Erythroblast (primary cell): ENCODE data around the gene B3GNT3.
"Not testable (repeated sequence)": the region's sequence is repeated elsewhere in the genome, so short reads cannot be mapped to it uniquely, and the experiment has no call there.

Experiments used
- DNase-seq, 2 experiments: peaks; one replicate each; lab custom pipeline; 2025; lab: John Stamatoyannopoulos, UW
- GATA1 ChIP-seq: IDR thresholded peaks from 2 replicates; pipeline ENCODE4 v1.6.1; 2011; ENCODE audit warnings: low read depth, mild to moderate bottlenecking, control low read depth, low read length, moderate library complexity
- POLR2A ChIP-seq: IDR thresholded peaks from 2 replicates; pipeline ENCODE4 v1.6.1; 2011; ENCODE audit warnings: mild to moderate bottlenecking, low read length

Gene B3GNT3

DNA sequence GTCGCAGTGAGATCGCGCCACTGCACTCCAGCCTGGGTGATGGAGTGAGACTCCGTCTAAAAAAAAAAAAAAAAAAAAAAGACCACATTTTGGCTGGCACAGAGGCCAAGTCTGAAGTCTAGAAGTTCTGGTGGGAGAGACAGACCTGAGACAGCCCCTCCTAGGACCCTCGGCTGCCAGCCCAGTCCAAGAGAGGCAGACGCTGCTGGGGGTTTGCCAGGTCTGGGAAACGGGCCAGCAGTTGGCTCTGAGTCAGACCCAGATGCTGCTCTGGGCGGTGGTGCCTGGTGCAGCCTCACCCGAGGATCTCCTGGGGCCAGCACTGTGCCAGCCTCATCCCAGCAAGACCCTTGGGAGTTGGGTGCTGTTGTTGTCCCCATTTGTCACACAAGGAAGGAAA lies 37.8 kb upstream of the B3GNT3 start:
- no peak for TF ChIP-seq POLR2A
- no peak for TF ChIP-seq GATA1
- DNase-seq, result no peak

DNA sequence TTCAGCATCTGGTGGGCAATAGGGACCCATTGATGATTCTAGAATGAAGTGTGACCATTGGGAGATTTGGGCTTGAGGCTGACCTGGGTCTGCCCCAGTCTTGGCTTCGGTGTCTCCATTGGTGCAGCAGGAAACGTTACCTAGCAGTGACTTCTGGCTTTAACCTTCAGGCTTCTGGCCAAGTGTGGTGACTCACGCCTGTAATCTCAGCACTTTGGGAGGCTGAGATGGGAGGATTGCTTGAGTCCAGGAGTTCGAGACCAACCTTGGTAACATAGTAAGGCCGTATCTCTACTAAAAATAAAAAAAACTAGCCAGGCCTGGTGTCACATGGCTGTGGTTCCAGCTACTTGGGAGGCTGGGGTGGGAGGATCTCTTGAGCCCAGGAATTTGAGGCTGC lies 36.4 kb upstream of the B3GNT3 start:
- no peak for DNase-seq
- no peak for TF ChIP-seq POLR2A
- TF ChIP-seq GATA1, result no peak

GRCh38 chr19:17761148-17761547 lies 33.8 kb upstream of the B3GNT3 start:
- no peak for TF ChIP-seq GATA1
- TF ChIP-seq POLR2A, result no peak
- no peak for DNase-seq

DNA sequence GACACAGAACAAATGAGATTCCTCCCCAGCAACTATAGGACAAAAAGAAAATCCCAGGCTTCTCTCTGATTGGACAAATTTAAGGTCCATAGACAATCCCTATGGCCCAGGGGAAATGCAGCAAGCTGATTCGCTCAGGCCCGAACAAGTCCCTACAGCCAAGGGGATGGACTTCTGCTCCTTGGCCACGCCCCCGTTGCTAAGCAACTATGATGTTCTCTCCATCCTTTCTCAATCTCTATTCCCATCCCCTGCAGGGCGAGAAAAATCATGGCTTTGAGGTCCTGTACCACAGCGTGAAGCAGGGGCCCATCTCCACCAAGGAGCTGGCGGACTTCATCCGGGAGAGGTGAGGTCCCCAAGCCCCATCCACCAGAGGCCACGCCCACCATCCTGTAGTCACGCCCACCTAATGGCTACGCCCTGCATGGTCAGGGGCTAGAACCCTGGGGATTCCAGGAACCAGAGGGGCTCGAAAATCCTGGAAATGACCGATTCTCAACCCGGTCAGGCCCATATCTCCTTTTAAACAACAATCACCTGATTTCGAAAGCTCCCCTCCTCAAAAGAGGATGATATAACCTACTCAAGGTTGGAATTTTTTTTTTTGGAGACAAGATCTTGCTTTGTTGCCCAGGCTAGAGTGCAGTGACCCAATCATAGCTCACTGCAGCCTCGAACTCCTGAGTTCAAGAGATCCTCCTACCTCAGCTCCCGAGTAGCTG lies 32.3 kb upstream of the B3GNT3 start:
- DNase-seq, result peak in 1 of 2 experiments; percentile 28
- TF ChIP-seq GATA1 (no peak), POLR2A (no peak)

DNA sequence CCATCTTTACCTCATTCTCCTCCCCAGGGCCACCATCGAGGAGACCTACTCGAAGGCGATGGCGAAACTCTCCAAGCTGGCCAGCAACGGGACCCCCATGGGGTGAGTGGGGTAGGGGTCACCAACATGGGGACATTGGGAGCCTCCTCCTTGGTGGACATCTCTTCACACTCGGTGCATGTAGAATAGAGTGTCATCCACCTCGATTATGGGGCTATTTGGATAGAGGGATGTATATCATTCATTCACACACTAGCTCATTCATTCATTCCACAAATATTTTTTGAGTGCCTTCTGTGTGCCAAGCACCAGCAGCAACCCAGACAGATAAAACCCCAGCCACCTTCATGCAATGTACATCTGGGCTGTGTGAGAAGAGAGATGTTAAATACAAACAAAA lies 30.6 kb upstream of the B3GNT3 start:
- TF ChIP-seq GATA1, result no peak
- no peak for TF ChIP-seq POLR2A
- no peak for DNase-seq

DNA sequence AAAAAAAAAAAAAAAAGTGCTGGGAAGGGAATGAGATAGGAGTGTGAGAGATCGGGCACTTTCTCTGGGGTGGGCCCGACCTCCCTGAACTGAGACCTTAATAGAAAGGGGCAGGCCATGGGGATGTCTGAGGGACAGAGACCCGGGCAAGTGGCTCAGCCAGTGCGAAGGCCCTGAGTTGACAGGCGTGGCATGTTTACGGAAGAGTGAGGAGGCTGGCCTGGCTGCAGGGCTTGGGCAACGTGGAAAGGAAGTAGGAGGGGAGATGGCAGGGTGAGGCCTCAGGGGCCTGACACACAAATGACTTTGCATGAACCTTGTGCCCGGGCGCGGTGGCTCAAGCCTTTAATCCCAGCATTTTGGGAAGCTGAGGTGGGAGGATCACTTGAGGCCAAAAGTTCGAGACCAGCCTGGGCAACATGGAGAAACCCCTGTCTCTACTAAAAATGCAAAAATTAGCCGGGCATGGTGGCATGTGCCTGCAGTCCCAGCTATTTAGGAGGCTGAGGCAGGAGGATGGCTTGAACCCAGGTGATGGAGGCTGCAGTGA lies 29.8 kb upstream of the B3GNT3 start:
- TF ChIP-seq GATA1, result no peak
- no peak for TF ChIP-seq POLR2A
- DNase-seq, result peak in 1 of 2 experiments; percentile 41

DNA sequence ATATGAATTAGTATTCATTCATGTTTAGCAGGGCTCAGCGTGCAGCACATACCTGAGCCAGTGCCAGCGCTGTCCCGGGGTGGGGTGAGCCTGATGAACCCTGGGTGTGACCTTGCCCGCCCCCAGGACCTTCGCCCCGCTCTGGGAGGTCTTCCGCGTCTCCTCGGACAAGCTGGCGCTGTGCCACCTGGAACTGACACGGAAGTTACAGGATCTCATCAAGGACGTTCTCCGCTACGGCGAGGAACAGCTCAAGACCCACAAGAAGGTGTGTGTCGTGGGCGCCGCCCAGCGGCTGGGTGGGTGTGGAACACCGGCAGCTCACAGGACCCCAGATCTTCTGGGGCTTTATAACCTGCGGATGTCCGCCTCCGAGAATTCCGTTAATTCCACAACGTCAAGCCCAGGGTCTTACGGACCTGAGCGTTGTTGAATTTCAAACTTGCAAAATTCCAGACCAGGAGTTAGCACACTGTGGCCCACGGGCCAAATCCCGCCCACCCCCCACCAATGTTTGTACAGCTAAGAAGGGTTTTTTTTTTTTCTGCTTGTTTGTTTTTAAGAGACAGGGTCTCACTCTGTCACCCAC lies 28.3 kb upstream of the B3GNT3 start:
- peak; percentile 76 to 80 for DNase-seq

GRCh38 chr19:17767559-17767958 lies 27.4 kb upstream of the B3GNT3 start:
- TF ChIP-seq GATA1, result no peak
- no peak for TF ChIP-seq POLR2A
- DNase-seq, result no peak

More for the DNA sequence above, 28.3 kb upstream of the B3GNT3 start:
- no peak for TF ChIP-seq POLR2A
- no peak for TF ChIP-seq GATA1

GRCh38 chr19:17770613-17771012 lies 24.3 kb upstream of the B3GNT3 start:
- DNase-seq, result no peak
- TF ChIP-seq GATA1 (no peak), POLR2A (no peak)

DNA sequence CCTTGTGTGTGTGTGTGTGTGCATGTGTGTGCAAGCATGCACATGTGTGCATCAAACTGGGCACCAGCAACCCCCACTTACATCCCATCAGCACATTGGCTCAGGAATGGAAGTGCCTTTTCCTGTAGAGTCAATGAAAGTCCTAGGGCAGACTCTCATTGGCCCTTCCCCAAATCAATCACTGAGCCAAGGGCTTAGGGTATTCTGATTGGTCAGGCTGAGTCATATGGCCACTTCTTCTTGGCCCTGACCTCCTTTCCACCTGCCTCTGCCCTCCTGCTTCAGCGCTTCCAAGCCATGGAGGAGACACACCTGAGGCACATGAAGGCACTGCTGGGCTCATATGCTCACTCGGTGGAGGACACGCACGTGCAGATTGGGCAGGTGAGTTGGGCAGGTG lies 22.8 kb upstream of the B3GNT3 start:
- DNase-seq, result peak in 1 of 2 experiments; percentile 31
- no peak for TF ChIP-seq GATA1
- no peak for TF ChIP-seq POLR2A

DNA sequence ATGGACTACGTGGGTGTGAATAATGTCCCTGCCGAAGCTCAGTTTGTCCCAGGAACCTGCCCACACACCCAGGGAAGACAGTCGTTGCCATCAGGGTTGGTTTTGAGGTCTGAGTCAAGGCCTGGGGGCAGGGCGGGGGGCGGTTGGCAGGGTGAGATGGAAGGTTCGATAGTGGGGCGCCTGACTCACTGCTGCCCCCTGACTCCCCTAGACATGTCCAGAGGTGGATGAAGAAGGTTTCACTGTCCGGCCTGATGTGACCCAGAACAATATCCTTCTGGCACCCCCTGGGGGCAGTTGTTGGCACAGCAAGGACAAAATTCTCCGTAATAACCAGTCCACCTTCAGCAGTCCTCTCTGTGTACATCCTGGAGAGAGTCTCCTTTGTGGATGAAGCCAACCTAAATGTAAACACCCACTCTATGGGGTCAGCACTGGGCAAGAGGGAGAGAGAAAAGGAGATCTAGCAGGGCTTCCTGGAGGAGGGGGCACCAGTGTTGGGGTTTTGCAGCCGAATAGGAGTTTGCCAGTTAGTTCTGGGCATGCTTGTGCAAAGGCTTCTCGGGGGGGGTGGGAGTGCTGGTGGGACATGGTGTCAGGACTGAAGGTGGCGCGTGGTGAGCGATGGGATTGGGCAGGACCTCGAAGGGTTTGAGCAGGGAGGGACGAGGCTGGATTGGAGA lies 19.6 kb upstream of the B3GNT3 start:
- no peak for TF ChIP-seq POLR2A
- TF ChIP-seq GATA1, result no peak
- peak in 1 of 2 experiments; percentile 58 for DNase-seq

DNA sequence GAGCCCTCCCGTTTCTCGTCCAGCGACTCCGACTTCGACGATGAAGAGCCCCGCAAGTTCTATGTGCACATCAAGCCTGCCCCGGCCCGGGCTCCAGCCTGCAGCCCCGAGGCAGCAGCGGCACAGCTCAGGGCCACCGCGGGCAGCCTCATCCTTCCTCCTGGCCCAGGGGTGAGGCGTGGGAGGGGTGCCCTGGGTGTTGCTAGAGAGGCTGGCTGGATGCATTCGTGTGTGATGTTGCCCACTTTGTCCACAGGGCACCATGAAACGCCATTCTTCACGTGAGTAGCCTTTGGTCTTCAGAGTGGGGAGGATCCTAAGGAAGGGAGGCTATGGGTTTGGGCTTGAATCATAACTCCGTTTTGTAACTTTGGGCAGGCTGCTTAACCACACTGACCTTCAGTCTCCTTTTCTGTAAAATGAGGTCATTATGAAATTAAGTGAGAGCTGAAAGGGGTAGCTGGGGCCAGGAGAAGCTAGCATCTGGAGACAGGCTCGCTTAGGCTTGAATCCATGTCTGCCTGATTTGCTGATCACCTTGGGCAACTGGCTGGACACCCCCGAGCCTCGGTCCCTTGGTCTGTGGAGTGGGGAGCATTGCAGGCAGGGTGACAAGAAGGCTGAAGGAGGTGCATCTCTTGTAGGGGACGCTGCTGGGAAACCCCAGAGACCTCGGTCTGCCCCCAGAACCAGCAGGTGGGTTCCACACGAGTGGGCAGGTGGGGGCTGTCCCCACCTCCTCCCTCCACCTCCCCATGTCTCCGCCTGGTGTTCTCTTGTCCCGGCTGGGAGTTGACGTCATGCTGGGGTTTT lies 18.7 kb upstream of the B3GNT3 start:
- DNase-seq, result no peak
- no peak for TF ChIP-seq GATA1
- no peak for TF ChIP-seq POLR2A

- not testable (repeated sequence) for DNase-seq
These were observed 17.1 kb upstream of the B3GNT3 start for GRCh38 chr19:17777840-17778239.
